ENCODE results near the gene CYB5D1. TPM values are rescaled to one million over a fixed set of nuclear protein-coding genes. Genes with fewer than 3 reads are reported as not detected.

The CYB5D1 gene
- total RNA-seq, 4 donors from 2014 or later: 9.0 to 33.5 (median 9.3) TPM

DNA sequence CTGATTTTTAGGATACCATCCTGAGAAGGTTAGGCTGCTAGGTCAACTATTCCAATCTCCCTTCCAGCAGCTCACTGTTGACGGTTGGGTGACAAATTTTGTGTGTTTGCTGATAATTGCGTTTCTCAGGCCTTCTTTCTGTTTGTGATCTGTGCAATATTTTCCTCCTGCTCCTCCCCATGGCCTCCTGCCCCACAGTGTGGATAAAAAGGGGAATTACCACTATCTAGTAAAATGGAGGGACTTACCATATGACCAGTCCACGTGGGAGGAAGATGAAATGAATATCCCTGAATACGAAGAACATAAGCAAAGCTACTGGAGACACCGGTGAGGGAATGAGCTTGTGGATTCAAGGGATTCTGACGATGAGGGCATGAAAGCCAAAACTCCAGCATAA lies 40.0 kb downstream of the CYB5D1 start:
- ATAC-seq (ENCODE audit: low FRiP score): peak; percentile 79
- no peak for DNase-seq (ENCODE audit: low spot score)
- TF ChIP-seq, protein P1, sequence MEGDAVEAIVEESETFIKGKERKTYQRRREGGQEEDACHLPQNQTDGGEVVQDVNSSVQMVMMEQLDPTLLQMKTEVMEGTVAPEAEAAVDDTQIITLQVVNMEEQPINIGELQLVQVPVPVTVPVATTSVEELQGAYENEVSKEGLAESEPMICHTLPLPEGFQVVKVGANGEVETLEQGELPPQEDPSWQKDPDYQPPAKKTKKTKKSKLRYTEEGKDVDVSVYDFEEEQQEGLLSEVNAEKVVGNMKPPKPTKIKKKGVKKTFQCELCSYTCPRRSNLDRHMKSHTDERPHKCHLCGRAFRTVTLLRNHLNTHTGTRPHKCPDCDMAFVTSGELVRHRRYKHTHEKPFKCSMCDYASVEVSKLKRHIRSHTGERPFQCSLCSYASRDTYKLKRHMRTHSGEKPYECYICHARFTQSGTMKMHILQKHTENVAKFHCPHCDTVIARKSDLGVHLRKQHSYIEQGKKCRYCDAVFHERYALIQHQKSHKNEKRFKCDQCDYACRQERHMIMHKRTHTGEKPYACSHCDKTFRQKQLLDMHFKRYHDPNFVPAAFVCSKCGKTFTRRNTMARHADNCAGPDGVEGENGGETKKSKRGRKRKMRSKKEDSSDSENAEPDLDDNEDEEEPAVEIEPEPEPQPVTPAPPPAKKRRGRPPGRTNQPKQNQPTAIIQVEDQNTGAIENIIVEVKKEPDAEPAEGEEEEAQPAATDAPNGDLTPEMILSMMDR (IDR thresholded peaks at IDR 0.05): peak in 1 of 3 donors; percentile 15

DNA sequence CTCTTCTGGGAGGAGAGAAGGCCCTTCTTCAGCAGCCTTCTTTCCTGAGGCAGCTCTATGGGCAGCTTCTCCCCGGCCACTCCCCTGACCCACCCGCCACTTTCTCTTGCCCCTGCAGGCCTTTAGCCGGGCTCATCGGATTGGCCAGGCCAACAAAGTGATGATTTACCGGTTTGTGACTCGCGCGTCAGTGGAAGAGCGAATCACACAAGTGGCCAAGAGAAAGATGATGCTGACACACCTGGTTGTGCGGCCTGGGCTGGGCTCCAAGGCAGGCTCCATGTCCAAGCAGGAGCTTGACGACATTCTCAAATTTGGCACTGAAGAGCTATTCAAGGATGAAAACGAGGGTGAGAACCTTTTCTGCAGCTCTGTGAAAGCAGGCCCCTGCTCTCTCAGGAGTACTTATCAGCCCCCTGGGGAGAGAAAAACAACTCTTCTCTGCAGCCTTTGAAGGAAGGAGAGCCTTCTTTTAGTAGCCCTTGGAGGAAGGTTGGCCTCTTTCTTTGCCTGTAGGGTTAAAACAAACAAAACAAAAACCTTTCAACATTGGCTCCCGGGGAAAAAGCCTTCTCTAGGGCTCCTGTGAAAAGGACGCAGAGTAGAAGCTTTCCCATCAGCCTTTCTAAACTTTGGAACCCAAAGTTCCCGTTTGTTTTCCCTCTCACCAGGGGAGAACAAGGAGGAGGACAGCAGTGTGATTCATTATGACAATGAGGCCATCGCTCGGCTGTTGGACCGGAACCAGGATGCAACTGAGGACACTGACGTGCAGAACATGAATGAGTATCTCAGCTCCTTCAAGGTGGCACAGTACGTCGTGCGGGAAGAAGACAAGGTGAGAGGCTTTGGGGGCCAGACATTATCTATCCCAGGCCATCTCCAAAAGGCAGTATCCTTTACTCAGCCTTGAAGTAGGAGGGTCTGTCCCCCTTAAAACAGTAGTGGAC lies 45.6 kb downstream of the CYB5D1 start:
- DNase-seq (ENCODE audit: low spot score): no peak
- TF ChIP-seq, protein P1 (IDR thresholded peaks at IDR 0.05): no peak
- ATAC-seq (ENCODE audit: low FRiP score): no peak

DNA sequence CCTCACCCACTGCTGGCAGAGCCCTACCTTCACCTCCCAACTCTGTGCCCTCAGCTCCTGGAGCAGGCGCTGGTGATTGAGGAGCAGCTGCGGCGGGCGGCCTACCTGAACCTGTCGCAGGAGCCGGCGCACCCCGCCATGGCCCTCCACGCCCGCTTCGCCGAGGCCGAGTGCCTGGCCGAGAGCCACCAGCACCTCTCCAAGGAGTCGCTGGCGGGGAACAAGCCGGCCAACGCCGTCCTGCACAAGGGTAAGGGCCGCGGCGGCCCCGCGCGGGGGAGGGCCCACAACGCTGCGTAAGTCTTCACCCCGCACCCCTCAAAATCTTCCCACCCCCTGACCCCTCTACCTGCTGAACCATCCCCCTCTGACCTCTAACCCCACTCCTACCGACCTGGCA lies 51.3 kb downstream of the CYB5D1 start:
- ATAC-seq (ENCODE audit: low FRiP score): no peak

DNA sequence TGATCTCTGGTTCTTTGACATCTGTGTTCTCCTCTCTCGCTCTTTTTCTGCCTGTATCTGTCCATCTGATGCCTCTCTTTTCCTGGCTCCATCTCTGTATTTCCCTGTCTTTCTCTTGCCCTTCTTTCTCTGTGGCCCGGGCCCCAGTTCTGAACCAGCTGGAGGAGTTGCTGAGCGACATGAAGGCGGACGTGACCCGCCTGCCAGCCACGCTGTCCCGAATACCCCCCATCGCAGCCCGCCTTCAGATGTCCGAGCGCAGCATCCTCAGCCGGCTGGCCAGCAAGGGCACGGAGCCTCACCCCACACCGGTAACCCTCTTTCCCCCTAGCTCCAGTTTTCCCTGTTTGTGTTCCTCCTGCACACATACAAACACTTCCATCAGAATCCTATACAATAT lies 52.5 kb downstream of the CYB5D1 start:
- ATAC-seq (ENCODE audit: low FRiP score): no peak
- TF ChIP-seq, protein P1 (IDR thresholded peaks at IDR 0.05): no peak
- no peak for DNase-seq (ENCODE audit: low spot score)

More for the DNA sequence above, 51.3 kb downstream of the CYB5D1 start:
- DNase-seq (ENCODE audit: low spot score): no peak
- TF ChIP-seq, protein P1 (IDR thresholded peaks at IDR 0.05): no peak

DNA sequence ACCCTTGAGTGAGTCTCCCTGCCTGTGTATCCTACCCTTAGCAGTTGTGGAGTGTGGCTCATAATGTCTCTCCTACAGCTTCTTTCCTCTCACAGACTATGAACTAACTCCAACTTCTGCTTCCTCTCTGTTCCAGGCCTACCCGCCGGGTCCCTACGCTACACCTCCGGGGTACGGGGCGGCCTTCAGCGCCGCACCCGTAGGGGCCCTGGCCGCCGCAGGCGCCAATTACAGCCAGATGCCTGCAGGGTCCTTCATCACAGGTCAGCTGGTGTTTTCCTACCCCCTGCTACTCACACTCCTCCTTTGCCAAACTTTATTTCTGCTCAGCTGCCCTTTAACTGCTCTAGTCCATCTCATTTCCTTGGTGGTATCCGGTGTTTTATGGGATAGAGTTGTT lies 52.9 kb downstream of the CYB5D1 start:
- DNase-seq (ENCODE audit: low spot score) (no peak), ATAC-seq (ENCODE audit: low FRiP score) (no peak)
- TF ChIP-seq, protein P1 (IDR thresholded peaks at IDR 0.05): no peak

DNA sequence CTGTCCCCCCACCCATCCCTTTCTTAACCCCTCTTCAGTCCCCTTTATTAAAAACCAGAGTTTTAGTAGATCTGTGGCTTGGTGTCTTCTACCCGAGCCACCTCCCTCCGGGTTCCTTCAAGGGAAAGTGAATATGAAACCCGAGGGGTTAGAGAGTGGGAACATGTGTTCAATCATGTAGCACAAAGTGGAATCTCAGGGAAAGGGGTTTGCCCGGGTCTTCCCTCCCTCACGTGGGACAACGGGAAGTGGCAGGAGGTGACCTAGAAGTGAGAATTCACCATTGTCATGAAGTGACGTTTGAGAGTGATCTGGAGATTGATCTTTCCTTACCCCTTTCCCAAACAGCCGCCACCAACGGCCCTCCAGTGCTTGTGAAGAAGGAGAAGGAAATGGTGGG lies 53.3 kb downstream of the CYB5D1 start:
- ATAC-seq (ENCODE audit: low FRiP score) (no peak), DNase-seq (ENCODE audit: low spot score) (no peak)
- TF ChIP-seq, protein P1 (IDR thresholded peaks at IDR 0.05): no peak

Small RNA genes within 50 kb of the gene (small RNA-seq; reads per million reads assigned to genes)
- gene SCARNA21: 2.2 reads per million, percentile 45 among the genes with 10 or more reads in this experiment

Other genes starting within 250 kb of the CYB5D1 start
- gene FXR2, start 243.1 kb upstream of the CYB5D1 start, total RNA-seq: 10 to 100 TPM; 17.8 to 30.3 (median 22.7) TPM
- 10 to 100 TPM; 55.5 to 81.3 (median 66.2) TPM for gene SAT2, start 230.2 kb upstream of the CYB5D1 start, total RNA-seq
- gene SHBG, start 227.9 kb upstream of the CYB5D1 start, total RNA-seq: 1 to 10 TPM in 1 of 4 donors, under 1 TPM in 1, not detected in 2; 0.37 to 2.5 TPM
- 1 to 10 TPM in 1 of 4 donors, under 1 TPM in 2, not detected in 1; 0.28 to 1.4 (median 0.48) TPM for gene ATP1B2, start 207.1 kb upstream of the CYB5D1 start, total RNA-seq
- 10 to 100 TPM; 18.1 to 26.3 (median 19.3) TPM for gene TP53, start 170.5 kb upstream of the CYB5D1 start, total RNA-seq
- gene WRAP53, start 169.5 kb upstream of the CYB5D1 start, total RNA-seq: 1 to 10 TPM; 3.5 to 6.8 (median 4.3) TPM
- gene EFNB3, start 152.8 kb upstream of the CYB5D1 start, total RNA-seq: 1 to 10 TPM in 3 of 4 donors, under 1 TPM in 1; 0.47 to 4.3 (median 2.4) TPM
- gene DNAH2, start 140.3 kb upstream of the CYB5D1 start, total RNA-seq: under 1 TPM; 0.19 to 0.95 (median 0.65) TPM
- gene KDM6B, start 23.8 kb upstream of the CYB5D1 start, total RNA-seq: 10 to 100 TPM in 3 of 4 donors, 1 to 10 TPM in 1; 4.8 to 52.8 (median 34.6) TPM
- gene TMEM88, start 2.9 kb upstream of the CYB5D1 start, total RNA-seq: 10 to 100 TPM; 20.2 to 99.9 (median 24.6) TPM
- 100 to 1,000 TPM in 1 of 4 donors, 10 to 100 TPM in 3; 61.2 to 209 (median 68.2) TPM for gene NAA38, start 444 bp upstream of the CYB5D1 start, total RNA-seq
- gene CHD3, start 30.8 kb downstream of the CYB5D1 start, total RNA-seq: 10 to 100 TPM; 47.0 to 77.6 (median 57.3) TPM
- 10 to 100 TPM in 2 of 4 donors, 1 to 10 TPM in 2; 4.1 to 19.1 (median 9.7) TPM for gene RNF227, start 58.3 kb downstream of the CYB5D1 start, total RNA-seq
- gene KCNAB3, start 71.9 kb downstream of the CYB5D1 start, total RNA-seq: 1 to 10 TPM; 1.6 to 2.9 (median 2.6) TPM
- 10 to 100 TPM; 30.0 to 73.3 (median 48.3) TPM for gene TRAPPC1, start 73.9 kb downstream of the CYB5D1 start, total RNA-seq
- 10 to 100 TPM; 14.8 to 24.7 (median 19.8) TPM for gene CNTROB, start 74.2 kb downstream of the CYB5D1 start, total RNA-seq
- under 1 TPM in 2 of 4 donors, not detected in 2; 0.09 to 0.12 TPM for gene GUCY2D, start 144.6 kb downstream of the CYB5D1 start, total RNA-seq
- 1 to 10 TPM; 3.8 to 9.8 (median 8.2) TPM for gene ALOX15B, start 181.1 kb downstream of the CYB5D1 start, total RNA-seq
- not detected for gene ALOX12B, start 229.7 kb downstream of the CYB5D1 start, total RNA-seq